Liver (tissue), 3 donors: Measurements from ENCODE around the gene FBXO39.

Experiments
- EGR1 ChIP-seq, 2 donors: IDR thresholded peaks; 2 replicates each; pipeline ENCODE4 v1.6.1; 2016 to 2018; ENCODE audit warnings: antibody characterized with exemption in 2 of 2, low read depth in 2 of 2
- HNF4A ChIP-seq, 2 donors: conservative IDR thresholded peaks; 2 replicates each; pipeline ENCODE4 v1.6.1; 2016; ENCODE audit warnings: antibody characterized with exemption in 2 of 2, mild to moderate bottlenecking in 2 of 2
- TF ChIP-seq, protein P1 (sequence below): fragments of 150-350 bp; IDR thresholded peaks from 2 replicates; pipeline ENCODE4 v1.5.1; 2017; ENCODE audit warnings: improper control_type of control experiment, low read depth, low read length; ENCODE audit not compliant: missing input control
- TF ChIP-seq, protein P2 (sequence below): IDR thresholded peaks from 2 replicates; pipeline ENCODE4 v1.6.1; 2016; ENCODE audit warnings: antibody characterized with exemption
- donor health status: healthy.
- donor health status: healthy.

DNA sequence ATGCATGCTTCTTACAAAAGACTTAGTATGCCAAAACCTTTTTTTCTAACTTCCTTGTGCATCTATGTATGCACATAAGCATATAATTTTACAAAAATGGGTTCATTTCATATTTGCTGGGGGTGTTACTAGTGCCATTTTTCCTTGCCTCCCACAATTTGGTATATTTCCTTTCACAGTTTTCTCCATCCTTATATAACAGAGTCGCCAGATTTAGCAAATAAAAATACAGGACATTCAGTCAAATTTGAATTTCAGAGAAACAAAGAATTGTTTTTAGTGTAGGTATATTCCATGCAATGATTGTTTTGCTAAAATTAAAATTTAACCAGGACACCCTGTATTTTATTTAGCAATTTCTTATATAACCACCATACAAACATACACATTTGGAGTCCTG lies 4.0 kb upstream of the FBXO39 start:
- TF ChIP-seq, protein P1, sequence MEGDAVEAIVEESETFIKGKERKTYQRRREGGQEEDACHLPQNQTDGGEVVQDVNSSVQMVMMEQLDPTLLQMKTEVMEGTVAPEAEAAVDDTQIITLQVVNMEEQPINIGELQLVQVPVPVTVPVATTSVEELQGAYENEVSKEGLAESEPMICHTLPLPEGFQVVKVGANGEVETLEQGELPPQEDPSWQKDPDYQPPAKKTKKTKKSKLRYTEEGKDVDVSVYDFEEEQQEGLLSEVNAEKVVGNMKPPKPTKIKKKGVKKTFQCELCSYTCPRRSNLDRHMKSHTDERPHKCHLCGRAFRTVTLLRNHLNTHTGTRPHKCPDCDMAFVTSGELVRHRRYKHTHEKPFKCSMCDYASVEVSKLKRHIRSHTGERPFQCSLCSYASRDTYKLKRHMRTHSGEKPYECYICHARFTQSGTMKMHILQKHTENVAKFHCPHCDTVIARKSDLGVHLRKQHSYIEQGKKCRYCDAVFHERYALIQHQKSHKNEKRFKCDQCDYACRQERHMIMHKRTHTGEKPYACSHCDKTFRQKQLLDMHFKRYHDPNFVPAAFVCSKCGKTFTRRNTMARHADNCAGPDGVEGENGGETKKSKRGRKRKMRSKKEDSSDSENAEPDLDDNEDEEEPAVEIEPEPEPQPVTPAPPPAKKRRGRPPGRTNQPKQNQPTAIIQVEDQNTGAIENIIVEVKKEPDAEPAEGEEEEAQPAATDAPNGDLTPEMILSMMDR = no peak
- TF ChIP-seq HNF4A (conservative IDR thresholded peaks at IDR 0.05) (no peak), EGR1 (IDR thresholded peaks at IDR 0.05; ENCODE audit: low read depth in 2 of 2) (no peak)
- TF ChIP-seq, protein P2, sequence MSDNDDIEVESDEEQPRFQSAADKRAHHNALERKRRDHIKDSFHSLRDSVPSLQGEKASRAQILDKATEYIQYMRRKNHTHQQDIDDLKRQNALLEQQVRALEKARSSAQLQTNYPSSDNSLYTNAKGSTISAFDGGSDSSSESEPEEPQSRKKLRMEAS = no peak
